Activated CD8-positive, alpha-beta T cell treated with anti-CD3 and anti-CD28 coated beads for 36 hours (primary cell): ENCODE measurements around the gene USF2. TPM values are rescaled to one million over a fixed set of nuclear protein-coding genes. Genes with fewer than 3 reads are reported as not detected.

Experiments used
- ATAC-seq: fragments of 200-7000 bp; cut with Tn5 transposase; one replicate; pipeline ENCODE4 v1.10.0; 2021; ENCODE audit warnings: mild to moderate bottlenecking, moderate library complexity
- CTCF ChIA-PET: fragments of 350-600 bp; sonication (Branson Sonifier 250); formaldehyde crosslinking; loops from one replicate; lab custom pipeline; 2021; ENCODE audit warnings: antibody characterized with exemption; lab: Charles Lee
- POLR2A ChIA-PET: fragments of 350-600 bp; sonication (Branson Sonifier 250); formaldehyde crosslinking; loops from one replicate; lab custom pipeline; 2021; ENCODE audit warnings: antibody characterized with exemption; lab: Charles Lee
- DNase-seq: peaks from one replicate; pipeline ENCODE4 v3.0.0-alpha.2; 2020
- H3K27ac Mint-ChIP-seq: one replicate; pipeline ENCODE4 v1.8.0; 2021; ENCODE audit warnings: mild to moderate bottlenecking, mixed read lengths
- H3K27me3 Mint-ChIP-seq: one replicate; pipeline ENCODE4 v1.8.0; 2021; ENCODE audit warnings: mixed read lengths
- H3K36me3 Mint-ChIP-seq: one replicate; pipeline ENCODE4 v1.8.0; 2021; ENCODE audit warnings: low read depth, mixed read lengths
- H3K4me1 Mint-ChIP-seq: one replicate; pipeline ENCODE4 v1.8.0; 2021; ENCODE audit warnings: low read depth, mixed read lengths
- H3K4me3 Mint-ChIP-seq: one replicate; pipeline ENCODE4 v1.8.0; 2021; ENCODE audit warnings: mild to moderate bottlenecking, moderate library complexity, mixed read lengths
- H3K9me3 Mint-ChIP-seq: one replicate; pipeline ENCODE4 v1.8.0; 2021; ENCODE audit warnings: mixed read lengths
- CTCF ChIP-seq: fragments of 200-600 bp; IDR thresholded peaks from one replicate; pipeline ENCODE4 v1.8.0; 2022; ENCODE audit warnings: antibody characterized with exemption, mild to moderate bottlenecking
- intact Hi-C: fragments of 100-400 bp; cut with micrococcal nuclease; formaldehyde crosslinking; loops from one replicate; pipeline ENCODE4 v1.10.0; 2022
- total RNA-seq, 2 experiments: library from RNA; stranded (reverse); gene quantifications; one replicate each; pipeline ENCODE4 v1.2.3, GENCODE V29; 2021

The USF2 gene
- total RNA-seq, 2 experiments from 2014 or later = 111 to 115 TPM

DNA sequence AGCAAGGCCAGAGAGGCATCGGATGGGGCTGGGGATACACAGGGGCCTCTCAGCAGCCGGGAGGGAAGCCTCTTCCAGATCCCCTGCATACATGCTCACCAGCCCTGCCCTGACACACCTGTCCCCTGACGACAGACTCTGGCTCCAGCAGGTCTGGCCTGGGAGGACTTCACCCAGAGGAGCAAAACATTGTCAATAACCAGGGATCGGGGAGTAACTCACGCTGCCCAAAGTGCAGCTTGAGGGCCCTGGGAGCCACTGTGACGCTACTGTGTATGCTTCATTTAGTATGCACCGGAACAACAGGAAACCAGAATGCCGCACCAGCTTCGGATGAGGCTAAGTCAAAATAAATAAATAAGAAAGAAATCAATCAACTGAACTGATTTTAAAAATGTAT is 47.8 kb downstream of the USF2 start:
- ATAC-seq = no peak
- CTCF ChIA-PET = interaction anchor here (1.4 kb wide), 1 partner anchor 193 kb away, joined by 3 read pairs; no protein-coding TSS in a partner anchor
- TF ChIP-seq CTCF = no peak

GRCh38 chr19:35317464-35318043 is 48.8 kb downstream of the USF2 start:
- intact Hi-C loops = no loop called here
- DNase-seq = no peak

More for the DNA sequence above, 47.8 kb downstream of the USF2 start:
- peaks cover 3% of the 10 kb centered on the region for H3K27me3 Mint-ChIP-seq
- intact Hi-C loops = no loop called here
- no peak overlapping the region for H3K27ac Mint-ChIP-seq
- POLR2A ChIA-PET = no interaction called here
- no peak overlapping the region for H3K4me3 Mint-ChIP-seq
- H3K4me1 Mint-ChIP-seq = peaks cover 10% of the 10 kb centered on the region
- no peaks in the 10 kb centered on the region for H3K9me3 Mint-ChIP-seq
- DNase-seq = no peak
- no peaks in the 10 kb centered on the region for H3K36me3 Mint-ChIP-seq

GRCh38 chr19:35318679-35319448 is 50.1 kb downstream of the USF2 start:
- intact Hi-C loops = no loop called here
- Mint-ChIP-seq H3K27me3 (peaks cover 4% of the 10 kb centered on the region), H3K9me3 (peaks cover 2% of the 10 kb centered on the region), H3K36me3 (no peaks in the 10 kb centered on the region), H3K27ac (no peak overlapping the region), H3K4me3 (no peak overlapping the region), H3K4me1 (peaks cover 10% of the 10 kb centered on the region)
- no peak for TF ChIP-seq CTCF
- CTCF ChIA-PET = interaction anchor here (0.9 kb wide), 1 partner anchor 34 kb away, joined by 3 read pairs; no protein-coding TSS in a partner anchor
- ATAC-seq (peak; percentile 62), DNase-seq (peak; percentile 41)
- POLR2A ChIA-PET = no interaction called here

More at GRCh38 chr19:35317464-35318043, 48.8 kb downstream of the USF2 start:
- no peak for ATAC-seq
- TF ChIP-seq CTCF = no peak
- peaks cover 2% of the 10 kb centered on the region for H3K9me3 Mint-ChIP-seq
- ChIA-PET CTCF (interaction anchor here (0.9 to 1.4 kb wide), 3 partner anchors 36 to 192 kb away, joined by 3 to 4 read pairs (median 3); no protein-coding TSS in a partner anchor), POLR2A (interaction anchor here (0.7 to 0.8 kb wide), 2 partner anchors 15 to 140 kb away, joined by 3 read pairs; no protein-coding TSS in a partner anchor)
- peaks cover 10% of the 10 kb centered on the region for H3K4me1 Mint-ChIP-seq
- no peaks in the 10 kb centered on the region for H3K36me3 Mint-ChIP-seq
- H3K4me3 Mint-ChIP-seq = no peak overlapping the region
- no peak overlapping the region for H3K27ac Mint-ChIP-seq
- H3K27me3 Mint-ChIP-seq = peaks cover 4% of the 10 kb centered on the region

- CTCF ChIA-PET = interaction anchor here (0.6 kb wide), 1 partner anchor 176 kb away, joined by 3 read pairs; no protein-coding TSS in a partner anchor
- no peak overlapping the region for H3K27ac Mint-ChIP-seq
Measured at GRCh38 chr19:35320065-35320713, 51.4 kb downstream of the USF2 start.

More at GRCh38 chr19:35320065-35320713, 51.4 kb downstream of the USF2 start:
- TF ChIP-seq CTCF = no peak
- H3K4me1 Mint-ChIP-seq = peaks cover 10% of the 10 kb centered on the region
- DNase-seq = no peak
- POLR2A ChIA-PET = no interaction called here
- H3K27me3 Mint-ChIP-seq = peaks cover 4% of the 10 kb centered on the region
- no peaks in the 10 kb centered on the region for H3K36me3 Mint-ChIP-seq
- intact Hi-C loops = no loop called here
- H3K4me3 Mint-ChIP-seq = no peak overlapping the region
- peaks cover 2% of the 10 kb centered on the region for H3K9me3 Mint-ChIP-seq
- peak; percentile 37 for ATAC-seq
